Right cardiac atrium (tissue), 5 donors: ENCODE measurements around the gene ZNF836. TPM values are rescaled to one million over a fixed set of nuclear protein-coding genes. Genes with fewer than 3 reads are reported as not detected.
A peak's percentile ranks its signal among the peaks of the same experiment; 100 is the strongest.

ENCODE experiments used
- ATAC-seq, 2 donors: fragments of 200-7000 bp; cut with Tn5 transposase; one replicate each; pipeline versions ENCODE4 v1.8.0 to v1.9.1; 2020; ENCODE audit warnings: moderate library complexity in 2 of 2, mild to moderate bottlenecking in 1 of 2
- DNase-seq, 3 donors: peaks; one replicate each; pipeline ENCODE4 v3.0.0-alpha.2; 2020
- H3K27ac ChIP-seq: one replicate; pipeline ENCODE4 v1.5.1; 2013; ENCODE audit warnings: mild to moderate bottlenecking, low read length, control low read depth, moderate library complexity
- H3K27me3 ChIP-seq: one replicate; pipeline ENCODE4 v1.6.1; 2013; ENCODE audit not compliant: control insufficient read depth, insufficient read depth
- H3K4me1 ChIP-seq: one replicate; pipeline ENCODE4 v1.6.1; 2013; ENCODE audit warnings: low read length; ENCODE audit not compliant: control insufficient read depth, insufficient read depth
- H3K4me3 ChIP-seq: one replicate; pipeline ENCODE4 v1.5.1; 2013; ENCODE audit warnings: low read length, control low read depth
- H3K9me3 ChIP-seq: one replicate; pipeline ENCODE4 v1.6.1; 2013; ENCODE audit warnings: low read length; ENCODE audit not compliant: control insufficient read depth
- WGBS: extraction: QIAGEN DNeasy Blood & Tissue Kit; methylation state at CpG from one replicate; pipeline ENCODE4 v1.1.7; 2013; 5-methylcytosine and 5-hydroxymethylcytosine counted together
- intact Hi-C, 4 donors: fragments of 100-400 bp; cut with DNase I; formaldehyde crosslinking; loops; one replicate each; pipeline versions ENCODE4 v1.11.0 to v1.14.0; 2022 to 2023
- long read RNA-seq, 4 donors: library from polyadenylated mRNA; unstranded; transcript quantifications; one replicate each; pipeline ENCODE4 v2.0.0, GENCODE V29; 2020 to 2021
- polyA plus RNA-seq: library from polyadenylated mRNA; stranded (reverse); fragments of 200-250 nt; gene quantifications from one replicate; pipeline ENCODE4 v1.2.3, GENCODE V29; 2013
- total RNA-seq, 4 donors: library from RNA; stranded (reverse); fragmentation: NEBNext Ultra II Directional; extraction: Animal tissue kit (Norgen Biotek cat#: 25700); gene quantifications; one replicate each; pipeline ENCODE4 v1.2.1, GENCODE V29; 2021
- donor health status: healthy with polysubstance abuse.
- donor health status: DM: no; HTN: yes; CAD: no.
- donor health status: DM: no; HTN: no; CAD: no.
- donor health status: DM: no; HTN: yes; CAD: no; lungs with severe emphysema.
- donor health status: DM: yes; HTN: yes; CAD: no.

Gene ZNF836
- total RNA-seq (1 to 10 TPM; 5.6 to 9.4 (median 8.6) TPM), polyA plus RNA-seq (3.4 TPM)
- long read RNA-seq, donor 1, partial matches to known transcripts = 0 of 2 reads
- long read RNA-seq, donor 1, other reads (novel, unspliced or antisense) = 1 of 2 reads
- long read RNA-seq, donor 2 = 0 reads
- long read RNA-seq, donor 3, partial matches to known transcripts = 0 of 1 reads
- long read RNA-seq, donor 3, other reads (novel, unspliced or antisense) = 1 of 1 reads
- long read RNA-seq, donor 4, partial matches to known transcripts = 0 of 1 reads
- long read RNA-seq, donor 4, other reads (novel, unspliced or antisense) = 1 of 1 reads

DNA sequence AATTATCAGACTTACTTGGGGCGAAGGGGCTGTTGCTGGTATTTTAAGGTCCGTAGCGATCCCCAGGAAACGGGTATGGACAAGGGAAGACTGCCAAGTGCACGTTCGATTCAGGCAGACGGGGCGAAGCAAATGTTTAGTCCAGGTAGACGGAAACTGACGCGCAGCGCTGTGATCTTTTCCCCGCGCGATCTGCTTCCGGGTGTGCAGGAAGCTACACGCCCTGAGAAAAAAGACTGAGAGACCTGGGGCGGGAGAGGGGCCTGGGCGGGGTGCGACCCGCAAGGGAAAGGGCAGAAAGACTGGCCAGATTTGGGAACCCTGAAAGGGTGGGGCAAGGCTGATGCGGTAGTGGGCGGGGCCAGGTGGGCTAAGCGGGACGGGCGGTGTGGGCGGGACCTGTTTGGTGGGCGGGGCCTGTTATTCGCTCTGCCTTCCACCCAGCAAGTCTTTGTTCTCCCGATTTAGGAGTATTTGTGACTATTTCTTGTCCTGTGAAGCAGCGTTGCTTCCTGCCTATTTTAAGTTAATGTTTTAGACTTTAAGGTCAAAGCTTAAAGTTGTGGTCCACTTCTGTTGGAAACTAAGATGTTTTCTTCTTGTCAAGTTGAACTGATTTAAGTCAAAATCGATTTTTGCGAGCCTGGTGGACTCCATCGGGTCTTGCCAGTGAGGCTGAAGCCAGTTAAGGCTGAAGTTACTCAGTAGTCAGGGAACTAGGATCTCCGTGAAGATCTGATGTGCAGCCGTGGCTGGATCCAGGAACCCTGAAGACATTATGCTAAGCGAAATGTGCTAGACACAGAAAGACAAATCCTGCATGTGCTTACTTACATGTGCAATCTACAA is at the start of gene ZNF836:
Gene ZNF836, minus strand, starts transcription at position 301 of the 849 bp plus-strand sequence. CDS start 3,549 bp downstream, outside the sequence.
- DNase-seq = peak; percentile 92 to 96 (median 95)
- H3K27ac ChIP-seq = peak within 1 kb of the TSS; percentile 64
- H3K4me1 ChIP-seq = peaks cover 4% of the 10 kb centered on the region
- WGBS = 9% methylated on average over 37 of the region's 37 CpGs
- H3K27me3 ChIP-seq = no peaks in the 10 kb centered on the region
- peak; percentile 98 for ATAC-seq
- H3K9me3 ChIP-seq = no peaks in the 10 kb centered on the region
- H3K4me3 ChIP-seq = peak within 1 kb of the TSS; percentile 96
- intact Hi-C loops = no loop called here

DNA sequence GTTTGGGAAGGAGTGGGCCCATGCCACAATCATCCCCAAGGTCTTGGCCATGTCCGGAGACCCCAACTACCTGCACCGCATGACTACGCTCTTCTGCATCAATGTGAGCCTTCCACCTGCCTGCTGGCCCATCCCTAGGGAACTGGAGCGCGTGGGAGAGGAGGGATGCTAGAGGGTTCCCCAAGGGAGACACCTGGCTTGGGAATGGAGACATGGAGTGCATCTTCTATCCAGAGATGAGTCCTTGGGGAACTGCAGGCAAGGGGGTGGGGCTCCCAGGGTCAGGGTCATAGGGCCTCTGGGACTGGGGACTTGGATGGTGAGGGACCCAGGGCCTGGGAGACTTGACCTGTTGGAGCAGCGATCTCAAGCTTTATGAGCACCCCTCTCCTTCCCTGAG is 49.6 kb upstream of the ZNF836 start:
- intact Hi-C loops = no loop called here
- ATAC-seq = no peak

DNA sequence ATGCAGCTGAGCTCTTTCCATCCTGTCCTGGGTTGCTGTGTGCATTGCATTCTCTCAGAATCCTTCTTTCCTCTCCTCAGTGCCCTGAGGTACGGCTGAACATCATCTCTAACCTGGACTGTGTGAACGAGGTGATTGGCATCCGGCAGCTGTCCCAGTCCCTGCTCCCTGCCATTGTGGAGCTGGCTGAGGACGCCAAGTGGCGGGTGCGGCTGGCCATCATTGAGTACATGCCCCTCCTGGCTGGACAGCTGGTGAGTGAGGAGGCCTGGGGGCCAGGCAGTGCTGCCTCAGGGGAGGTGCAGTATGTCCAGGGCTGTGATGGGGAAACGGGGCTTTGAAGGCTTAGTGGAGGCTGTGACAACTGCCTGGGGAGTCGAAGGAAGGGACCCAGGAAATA is 48.2 kb upstream of the ZNF836 start:
- DNase-seq (no peak), ATAC-seq (no peak)
- Histone ChIP-seq H3K4me3 (no peak overlapping the region), H3K9me3 (no peaks in the 10 kb centered on the region), H3K27ac (no peak overlapping the region), H3K4me1 (no peaks in the 10 kb centered on the region), H3K27me3 (no peaks in the 10 kb centered on the region)
- 93% methylated on average over 8 of the region's 8 CpGs for WGBS
- intact Hi-C loops = no loop called here

More for the DNA sequence above, 49.6 kb upstream of the ZNF836 start:
- 97% methylated on average over 6 of the region's 6 CpGs for WGBS
- DNase-seq = peak in 1 of 3 donors; percentile 37
- Histone ChIP-seq H3K9me3 (no peaks in the 10 kb centered on the region), H3K27ac (no peak overlapping the region), H3K4me1 (no peaks in the 10 kb centered on the region), H3K4me3 (no peak overlapping the region), H3K27me3 (no peaks in the 10 kb centered on the region)

DNA sequence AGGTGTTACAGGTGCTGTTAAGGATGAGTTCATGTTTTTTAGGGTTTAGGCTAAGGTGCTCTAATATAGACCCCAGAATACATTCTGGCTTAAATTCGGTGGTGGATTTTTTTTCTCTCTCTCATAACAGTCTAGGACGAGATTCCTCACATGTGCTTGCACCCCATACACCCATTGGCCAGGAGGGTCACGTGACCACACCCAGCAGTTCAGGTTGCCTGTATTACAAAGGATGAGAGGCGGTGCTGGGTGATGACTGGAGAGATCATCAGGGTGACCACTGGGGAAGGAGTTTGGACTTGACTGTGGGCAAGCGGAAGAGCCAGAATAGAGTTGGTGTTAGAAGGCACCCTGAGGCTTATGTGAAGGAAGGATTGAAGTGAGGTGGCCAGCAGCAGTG is 46.2 kb upstream of the ZNF836 start:
- no peak for ATAC-seq
- no peak overlapping the region for H3K27ac ChIP-seq
- no peak overlapping the region for H3K4me3 ChIP-seq
- 86% methylated on average over 5 of the region's 5 CpGs for WGBS
- no peaks in the 10 kb centered on the region for H3K9me3 ChIP-seq
- H3K27me3 ChIP-seq = no peaks in the 10 kb centered on the region
- intact Hi-C loops = no loop called here
- no peaks in the 10 kb centered on the region for H3K4me1 ChIP-seq
- DNase-seq = no peak

DNA sequence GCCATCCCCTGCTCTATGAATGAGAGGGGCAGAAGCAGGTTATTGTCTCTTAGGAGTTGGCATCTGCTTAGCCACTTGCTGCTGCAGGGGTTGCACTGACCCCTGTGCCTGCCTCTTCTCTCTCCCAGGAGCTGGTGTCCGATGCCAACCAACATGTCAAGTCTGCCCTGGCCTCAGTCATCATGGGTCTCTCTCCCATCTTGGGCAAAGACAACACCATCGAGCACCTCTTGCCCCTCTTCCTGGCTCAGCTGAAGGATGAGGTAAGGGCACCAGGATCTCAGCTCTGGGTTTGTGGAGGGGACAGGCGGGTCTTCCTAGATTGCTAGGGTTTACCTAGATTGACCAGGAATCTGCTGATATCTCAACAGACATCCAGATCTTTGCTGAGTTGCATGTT is 45.0 kb upstream of the ZNF836 start:
- intact Hi-C loops = no loop called here
- no peak for DNase-seq
- over 99% methylated on average over 3 of the region's 3 CpGs for WGBS
- Histone ChIP-seq H3K27ac (no peak overlapping the region), H3K4me1 (no peaks in the 10 kb centered on the region), H3K4me3 (no peak overlapping the region), H3K27me3 (no peaks in the 10 kb centered on the region), H3K9me3 (no peaks in the 10 kb centered on the region)
- ATAC-seq = no peak

DNA sequence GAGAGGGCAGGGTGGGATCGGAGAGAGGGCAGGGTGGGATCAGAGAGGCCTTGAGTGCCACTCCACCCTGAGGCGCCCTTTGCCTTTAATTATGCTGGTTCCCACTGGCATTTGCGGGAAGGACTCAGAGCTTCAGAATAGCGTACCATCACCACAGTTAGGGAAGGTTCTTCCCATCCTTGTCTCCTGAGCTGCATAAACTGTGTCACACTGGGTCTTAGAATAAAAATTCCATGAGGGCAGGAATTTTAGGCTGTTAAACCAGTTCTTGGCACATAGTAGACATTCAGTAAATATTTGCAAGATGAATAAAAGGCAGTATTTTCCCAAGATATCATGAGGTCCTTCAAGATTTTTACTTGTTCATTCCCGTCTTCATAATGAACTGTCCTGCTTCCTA is 42.8 kb upstream of the ZNF836 start:
- DNase-seq (no peak), ATAC-seq (no peak)
- Histone ChIP-seq H3K4me1 (no peaks in the 10 kb centered on the region), H3K9me3 (no peaks in the 10 kb centered on the region), H3K27me3 (no peaks in the 10 kb centered on the region), H3K27ac (no peak overlapping the region), H3K4me3 (no peak overlapping the region)
- intact Hi-C loops = no loop called here
- 97% methylated on average over 5 of the region's 5 CpGs for WGBS

DNA sequence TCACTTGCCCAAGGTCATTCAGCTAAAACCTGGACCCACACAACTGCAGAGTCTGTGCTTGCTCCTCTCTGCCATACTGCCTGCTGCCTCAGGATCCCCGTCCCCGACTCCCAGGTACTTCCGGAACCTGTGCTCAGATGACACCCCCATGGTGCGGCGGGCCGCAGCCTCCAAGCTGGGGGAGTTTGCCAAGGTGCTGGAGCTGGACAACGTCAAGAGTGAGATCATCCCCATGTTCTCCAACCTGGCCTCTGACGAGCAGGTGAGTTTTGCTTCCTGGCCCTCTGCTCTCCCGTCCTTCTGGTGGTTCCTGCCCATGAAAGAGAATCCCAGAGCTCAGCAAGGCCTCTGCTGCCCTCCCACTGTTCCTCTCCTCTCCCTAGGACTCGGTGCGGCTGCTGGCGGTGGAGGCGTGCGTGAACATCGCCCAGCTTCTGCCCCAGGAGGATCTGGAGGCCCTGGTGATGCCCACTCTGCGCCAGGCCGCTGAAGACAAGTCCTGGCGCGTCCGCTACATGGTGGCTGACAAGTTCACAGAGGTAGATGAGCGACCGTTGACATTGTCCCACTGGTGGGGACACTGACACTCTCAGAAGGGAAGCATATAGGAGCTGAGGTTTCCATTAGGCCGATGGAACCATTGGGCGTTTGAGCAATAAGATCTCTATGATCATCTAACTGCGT is 41.3 kb upstream of the ZNF836 start:
- Histone ChIP-seq H3K4me3 (no peak overlapping the region), H3K4me1 (no peaks in the 10 kb centered on the region), H3K27ac (no peak overlapping the region), H3K27me3 (no peaks in the 10 kb centered on the region), H3K9me3 (no peaks in the 10 kb centered on the region)
- WGBS = 95% methylated on average over 25 of the region's 25 CpGs
- DNase-seq = no peak
- intact Hi-C loops = no loop called here
- ATAC-seq = no peak

DNA sequence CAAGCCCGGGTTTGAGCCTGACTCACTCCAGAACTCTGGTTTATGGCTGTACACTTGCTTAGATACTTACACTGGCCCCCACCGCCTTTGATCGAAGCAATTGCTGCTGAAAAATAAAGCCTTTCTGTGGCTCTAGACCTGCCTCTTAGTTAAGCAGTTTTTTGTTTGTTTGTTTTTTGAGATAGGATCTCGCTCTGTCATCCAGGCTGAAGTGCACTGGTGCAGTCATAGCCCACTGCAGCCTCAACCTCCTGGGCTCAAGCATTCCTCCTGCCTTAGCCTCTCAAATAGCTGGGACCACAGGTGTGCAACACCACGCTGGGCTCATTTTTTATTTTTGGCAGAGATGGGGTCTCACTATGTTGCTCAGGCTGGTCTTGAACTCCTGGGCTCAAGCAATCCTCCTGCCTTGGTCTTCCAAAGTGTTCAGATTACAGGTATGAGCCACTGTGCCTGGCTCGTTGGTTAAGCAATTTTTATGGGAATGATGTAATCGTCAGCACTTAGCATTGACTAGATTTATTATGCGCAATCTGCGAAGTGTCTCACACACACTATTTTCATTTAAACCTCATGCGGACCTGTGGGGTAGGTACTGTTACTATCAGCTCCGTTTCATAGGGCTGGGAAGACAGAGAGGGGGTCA is 40.6 kb upstream of the ZNF836 start:
- no peaks in the 10 kb centered on the region for H3K9me3 ChIP-seq
- H3K4me1 ChIP-seq = no peaks in the 10 kb centered on the region
- intact Hi-C loops = no loop called here
- ATAC-seq (no peak), DNase-seq (no peak)
- H3K27me3 ChIP-seq = no peaks in the 10 kb centered on the region
- H3K27ac ChIP-seq = no peak overlapping the region
- WGBS = 90% methylated on average over 11 of the region's 11 CpGs
- H3K4me3 ChIP-seq = no peak overlapping the region

DNA sequence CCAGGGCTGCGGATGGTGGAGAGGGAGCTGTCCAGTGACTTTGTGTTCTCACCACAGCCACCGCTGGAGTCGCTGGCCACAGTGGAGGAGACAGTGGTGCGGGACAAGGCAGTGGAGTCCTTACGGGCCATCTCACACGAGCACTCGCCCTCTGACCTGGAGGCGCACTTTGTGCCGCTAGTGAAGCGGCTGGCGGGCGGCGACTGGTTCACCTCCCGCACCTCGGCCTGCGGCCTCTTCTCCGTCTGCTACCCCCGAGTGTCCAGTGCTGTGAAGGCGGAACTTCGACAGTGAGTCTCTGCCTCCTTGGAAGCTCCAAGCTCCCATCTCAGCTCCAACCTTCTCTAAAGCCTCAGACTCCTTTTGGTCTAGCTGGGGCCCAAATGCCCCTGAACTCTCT is 39.8 kb upstream of the ZNF836 start:
- intact Hi-C loops = no loop called here
- Histone ChIP-seq H3K4me3 (no peak overlapping the region), H3K27ac (no peak overlapping the region), H3K9me3 (no peaks in the 10 kb centered on the region), H3K4me1 (peaks cover 3% of the 10 kb centered on the region), H3K27me3 (no peaks in the 10 kb centered on the region)
- DNase-seq (no peak), ATAC-seq (no peak)
- WGBS = 93% methylated on average over 20 of the region's 20 CpGs

DNA sequence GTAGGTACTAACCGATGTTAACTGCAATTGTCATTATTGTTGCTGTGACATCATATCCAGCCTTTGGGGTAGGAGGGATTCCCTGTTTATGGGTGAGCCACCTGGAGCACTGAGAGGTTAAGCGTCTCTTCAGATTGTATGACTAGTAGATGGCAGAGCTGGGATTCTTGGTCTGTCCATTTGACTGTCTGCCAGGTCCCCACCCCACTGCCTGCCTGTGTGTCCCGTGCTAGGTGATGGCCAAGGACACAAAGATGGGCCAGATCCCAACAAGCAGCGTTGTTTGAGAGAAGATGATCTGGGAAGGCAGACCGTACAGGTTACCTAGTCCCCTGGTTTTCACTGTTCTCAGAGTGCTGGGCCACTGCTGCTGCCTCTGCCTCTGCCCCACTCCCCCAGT is 35.1 kb upstream of the ZNF836 start:
- Histone ChIP-seq H3K27ac (no peak overlapping the region), H3K27me3 (no peaks in the 10 kb centered on the region), H3K4me1 (peaks cover 6% of the 10 kb centered on the region), H3K9me3 (no peaks in the 10 kb centered on the region), H3K4me3 (no peak overlapping the region)
- 69% methylated on average over 5 of the region's 5 CpGs for WGBS
- ATAC-seq (peak; percentile 20 to 34), DNase-seq (peak in 1 of 3 donors; percentile 64)
- intact Hi-C loops = no loop called here
